Neutrophil (primary cell): ENCODE data around the gene EEPD1.
A peak's percentile ranks its signal among the peaks of the same experiment; 100 is the strongest.

Source experiments
- H3K27ac ChIP-seq: fragments of 200-600 bp; sonication (generic); 2 replicates; pipeline ENCODE4 v1.5.1; 2016; ENCODE audit warnings: mild to moderate bottlenecking, moderate library complexity
- H3K27me3 ChIP-seq: fragments of 200-600 bp; sonication (generic); 2 replicates; pipeline ENCODE4 v1.6.0; 2016; ENCODE audit warnings: mild to moderate bottlenecking
- H3K36me3 ChIP-seq: fragments of 200-600 bp; sonication (generic); 2 replicates; pipeline ENCODE4 v1.5.1; 2017
- H3K4me1 ChIP-seq, 2 experiments: fragments of 200-600 bp in 1 of 2; sonication (generic) in 1 of 2; 1 replicate in 1 of 2; 2 replicates in 1 of 2; pipeline versions ENCODE4 v1.5.1 to v1.6.1; 2013 to 2016; ENCODE audit warnings: low read depth in 1 of 2, low read length in 1 of 2, mild to moderate bottlenecking in 1 of 2, moderate library complexity in 1 of 2; ENCODE audit not compliant: control insufficient read depth in 1 of 2, insufficient read depth in 1 of 2
- H3K4me3 ChIP-seq, 2 experiments: fragments of 200-600 bp in 1 of 2; sonication (generic) in 1 of 2; 1 replicate in 1 of 2; 2 replicates in 1 of 2; pipeline ENCODE4 v1.5.1; 2013 to 2016; ENCODE audit warnings: low read depth in 1 of 2, low read length in 1 of 2, mild to moderate bottlenecking in 1 of 2, moderate library complexity in 1 of 2
- H3K9me3 ChIP-seq: fragments of 200-600 bp; sonication (generic); 2 replicates; pipeline ENCODE4 v1.5.1; 2016
- CTCF ChIP-seq: fragments of 200-600 bp; sonication (generic); IDR thresholded peaks from 2 replicates; pipeline ENCODE4 v1.5.1; 2016; ENCODE audit warnings: antibody characterized with exemption

Gene EEPD1

GRCh38 chr7:36283711-36284130, 130.7 kb downstream of the EEPD1 start:
- Histone ChIP-seq H3K4me1 (peaks cover 78 to 80% of the 10 kb centered on the region in 2 experiments), H3K27ac (peak overlapping the region; percentile 97), H3K4me3 (peak overlapping the region; percentile 35 to 50), H3K9me3 (no peaks in the 10 kb centered on the region), H3K36me3 (peaks cover 12% of the 10 kb centered on the region), H3K27me3 (no peaks in the 10 kb centered on the region)
- TF ChIP-seq CTCF = peak; percentile 78

GRCh38 chr7:36284456-36285090, 131.5 kb downstream of the EEPD1 start:
- peaks cover 80% of the 10 kb centered on the region in 2 experiments for H3K4me1 ChIP-seq
- H3K9me3 ChIP-seq = no peaks in the 10 kb centered on the region
- H3K4me3 ChIP-seq = peak overlapping the region; percentile 35 to 50
- no peak for TF ChIP-seq CTCF
- H3K27ac ChIP-seq = peak overlapping the region; percentile 97
- peaks cover 19% of the 10 kb centered on the region for H3K36me3 ChIP-seq
- no peaks in the 10 kb centered on the region for H3K27me3 ChIP-seq

- peaks cover 26% of the 10 kb centered on the region for H3K36me3 ChIP-seq
- H3K9me3 ChIP-seq = no peaks in the 10 kb centered on the region
- H3K27ac ChIP-seq = peak overlapping the region; percentile 97
- no peak for TF ChIP-seq CTCF
- H3K27me3 ChIP-seq = no peaks in the 10 kb centered on the region
- peak overlapping the region; percentile 35 to 50 for H3K4me3 ChIP-seq
- peaks cover 80% of the 10 kb centered on the region in 2 experiments for H3K4me1 ChIP-seq
Observed at GRCh38 chr7:36285276-36285675, 132.2 kb downstream of the EEPD1 start.

- Histone ChIP-seq H3K4me3 (peak overlapping the region; percentile 2), H3K27ac (peak overlapping the region; percentile 97), H3K36me3 (peaks cover 35% of the 10 kb centered on the region), H3K9me3 (no peaks in the 10 kb centered on the region), H3K27me3 (no peaks in the 10 kb centered on the region), H3K4me1 (peaks cover 76 to 79% of the 10 kb centered on the region in 2 experiments)
- no peak for TF ChIP-seq CTCF
Observed at GRCh38 chr7:36286226-36286625, 133.2 kb downstream of the EEPD1 start.

- no peaks in the 10 kb centered on the region for H3K27me3 ChIP-seq
- peaks cover 38% of the 10 kb centered on the region for H3K36me3 ChIP-seq
- peaks cover 76 to 79% of the 10 kb centered on the region in 2 experiments for H3K4me1 ChIP-seq
- H3K27ac ChIP-seq = peak overlapping the region; percentile 97
- no peak for TF ChIP-seq CTCF
- H3K4me3 ChIP-seq = peak overlapping the region; percentile 2
- no peaks in the 10 kb centered on the region for H3K9me3 ChIP-seq
Observed at GRCh38 chr7:36286688-36287087, 133.6 kb downstream of the EEPD1 start.
